Measurements from ENCODE around the gene CLRN3.

Gene CLRN3

GRCh38 chr10:127907411-127908105 lies 14.8 kb upstream of the CLRN3 start:
- no peaks in the 10 kb centered on the region for H3K36me3 ChIP-seq (ENCODE audit: control insufficient read depth, insufficient read depth, low read length)
- no peak overlapping the region for H3K27ac ChIP-seq (ENCODE audit: low read depth, low read length, severe bottlenecking)
- no peaks in the 10 kb centered on the region for H3K9me3 ChIP-seq (ENCODE audit: control insufficient read depth, low read length)
- H3K4me1 ChIP-seq (ENCODE audit: control insufficient read depth, insufficient read depth, low read length, poor library complexity, severe bottlenecking) = peaks cover 11% of the 10 kb centered on the region
- peak overlapping the region; percentile 62 for H3K4me3 ChIP-seq (ENCODE audit: extremely low read depth, insufficient read depth, low read length, poor library complexity, severe bottlenecking)
- WGBS, 2 experiments (ENCODE audit: insufficient coverage in 2 of 2) = 20 to 21% methylated on average over 48 to 55 of the region's 65 CpGs

- Histone ChIP-seq H3K36me3 (ENCODE audit: control insufficient read depth, insufficient read depth, low read length) (no peaks in the 10 kb centered on the region), H3K4me3 (ENCODE audit: extremely low read depth, insufficient read depth, low read length, poor library complexity, severe bottlenecking) (peak within 1 kb of the TSS; percentile 62), H3K27ac (ENCODE audit: low read depth, low read length, severe bottlenecking) (no peak within 1 kb of the TSS), H3K9me3 (ENCODE audit: control insufficient read depth, low read length) (no peaks in the 10 kb centered on the region), H3K4me1 (ENCODE audit: control insufficient read depth, insufficient read depth, low read length, poor library complexity, severe bottlenecking) (peaks cover 11% of the 10 kb centered on the region)
- WGBS, 2 experiments (ENCODE audit: insufficient coverage in 2 of 2) = 9 to 11% methylated on average over 51 to 56 of the region's 78 CpGs
Measured at GRCh38 chr10:127906548-127907377, 14.0 kb upstream of the CLRN3 start, which contains the start of gene PTPRE. TSS of gene PTPRE (plus strand) at chr10:127907103. CDS start at chr10:128040882, 133,779 bp downstream.

GRCh38 chr10:127905848-127906261 lies 13.1 kb upstream of the CLRN3 start:
- WGBS, 2 experiments (ENCODE audit: insufficient coverage in 2 of 2) = 79 to 95% methylated on average over 4 to 10 of the region's 10 CpGs
- Histone ChIP-seq H3K27ac (ENCODE audit: low read depth, low read length, severe bottlenecking) (no peak overlapping the region), H3K4me3 (ENCODE audit: extremely low read depth, insufficient read depth, low read length, poor library complexity, severe bottlenecking) (no peak overlapping the region), H3K9me3 (ENCODE audit: control insufficient read depth, low read length) (no peaks in the 10 kb centered on the region), H3K4me1 (ENCODE audit: control insufficient read depth, insufficient read depth, low read length, poor library complexity, severe bottlenecking) (peaks cover 11% of the 10 kb centered on the region), H3K36me3 (ENCODE audit: control insufficient read depth, insufficient read depth, low read length) (no peaks in the 10 kb centered on the region)

- 83 to 91% methylated on average over 13 of the region's 14 CpGs for WGBS, 2 experiments (ENCODE audit: insufficient coverage in 2 of 2)
Measured at GRCh38 chr10:127905001-127905847, 12.5 kb upstream of the CLRN3 start.

GRCh38 chr10:127904311-127905000 lies 11.7 kb upstream of the CLRN3 start:
- 79 to 96% methylated on average over 4 to 5 of the region's 5 CpGs for WGBS, 2 experiments (ENCODE audit: insufficient coverage in 2 of 2)
- Histone ChIP-seq H3K9me3 (ENCODE audit: control insufficient read depth, low read length) (no peaks in the 10 kb centered on the region), H3K36me3 (ENCODE audit: control insufficient read depth, insufficient read depth, low read length) (no peaks in the 10 kb centered on the region), H3K27ac (ENCODE audit: low read depth, low read length, severe bottlenecking) (no peak overlapping the region), H3K4me3 (ENCODE audit: extremely low read depth, insufficient read depth, low read length, poor library complexity, severe bottlenecking) (no peak overlapping the region), H3K4me1 (ENCODE audit: control insufficient read depth, insufficient read depth, low read length, poor library complexity, severe bottlenecking) (peaks cover 8% of the 10 kb centered on the region)

More at GRCh38 chr10:127905001-127905847, 12.5 kb upstream of the CLRN3 start:
- H3K9me3 ChIP-seq (ENCODE audit: control insufficient read depth, low read length) = no peaks in the 10 kb centered on the region
- no peak overlapping the region for H3K4me3 ChIP-seq (ENCODE audit: extremely low read depth, insufficient read depth, low read length, poor library complexity, severe bottlenecking)
- H3K27ac ChIP-seq (ENCODE audit: low read depth, low read length, severe bottlenecking) = no peak overlapping the region
- H3K4me1 ChIP-seq (ENCODE audit: control insufficient read depth, insufficient read depth, low read length, poor library complexity, severe bottlenecking) = peaks cover 10% of the 10 kb centered on the region
- no peaks in the 10 kb centered on the region for H3K36me3 ChIP-seq (ENCODE audit: control insufficient read depth, insufficient read depth, low read length)

- H3K9me3 ChIP-seq (ENCODE audit: control insufficient read depth, low read length) = no peaks in the 10 kb centered on the region
- 91 to 100% methylated on average over 3 to 4 of the region's 5 CpGs for WGBS, 2 experiments (ENCODE audit: insufficient coverage in 2 of 2)
- H3K27ac ChIP-seq (ENCODE audit: low read depth, low read length, severe bottlenecking) = no peak overlapping the region
- H3K4me3 ChIP-seq (ENCODE audit: extremely low read depth, insufficient read depth, low read length, poor library complexity, severe bottlenecking) = no peak overlapping the region
- H3K36me3 ChIP-seq (ENCODE audit: control insufficient read depth, insufficient read depth, low read length) = no peaks in the 10 kb centered on the region
- peaks cover 1% of the 10 kb centered on the region for H3K4me1 ChIP-seq (ENCODE audit: control insufficient read depth, insufficient read depth, low read length, poor library complexity, severe bottlenecking)
Measured at GRCh38 chr10:127903789-127904188, 11.0 kb upstream of the CLRN3 start.

- H3K27ac ChIP-seq (ENCODE audit: low read depth, low read length, severe bottlenecking) = no peak overlapping the region
- WGBS, 2 experiments (ENCODE audit: insufficient coverage in 2 of 2) = 63 to 90% methylated on average over 1 to 2 of the region's 3 CpGs
- no peak overlapping the region for H3K4me3 ChIP-seq (ENCODE audit: extremely low read depth, insufficient read depth, low read length, poor library complexity, severe bottlenecking)
- H3K9me3 ChIP-seq (ENCODE audit: control insufficient read depth, low read length) = no peaks in the 10 kb centered on the region
- H3K4me1 ChIP-seq (ENCODE audit: control insufficient read depth, insufficient read depth, low read length, poor library complexity, severe bottlenecking) = no peaks in the 10 kb centered on the region
- H3K36me3 ChIP-seq (ENCODE audit: control insufficient read depth, insufficient read depth, low read length) = no peaks in the 10 kb centered on the region
Measured at GRCh38 chr10:127899766-127900387, 7.1 kb upstream of the CLRN3 start.

GRCh38 chr10:127897177-127897576 lies 4.4 kb upstream of the CLRN3 start:
- H3K4me3 ChIP-seq (ENCODE audit: extremely low read depth, insufficient read depth, low read length, poor library complexity, severe bottlenecking) = no peak overlapping the region

GRCh38 chr10:127896590-127896989 lies 3.8 kb upstream of the CLRN3 start:
- H3K4me3 ChIP-seq (ENCODE audit: extremely low read depth, insufficient read depth, low read length, poor library complexity, severe bottlenecking) = no peak overlapping the region
- H3K9me3 ChIP-seq (ENCODE audit: control insufficient read depth, low read length) = no peaks in the 10 kb centered on the region
- no peaks in the 10 kb centered on the region for H3K4me1 ChIP-seq (ENCODE audit: control insufficient read depth, insufficient read depth, low read length, poor library complexity, severe bottlenecking)
- no peaks in the 10 kb centered on the region for H3K36me3 ChIP-seq (ENCODE audit: control insufficient read depth, insufficient read depth, low read length)
- no peak overlapping the region for H3K27ac ChIP-seq (ENCODE audit: low read depth, low read length, severe bottlenecking)

More at GRCh38 chr10:127897177-127897576, 4.4 kb upstream of the CLRN3 start:
- H3K36me3 ChIP-seq (ENCODE audit: control insufficient read depth, insufficient read depth, low read length) = no peaks in the 10 kb centered on the region
- 60% methylated on average over 1 of the region's 2 CpGs; no CpG with 5 or more reads in 1 of the 2 experiments for WGBS, 2 experiments (ENCODE audit: insufficient coverage in 2 of 2)
- H3K27ac ChIP-seq (ENCODE audit: low read depth, low read length, severe bottlenecking) = no peak overlapping the region
- H3K9me3 ChIP-seq (ENCODE audit: control insufficient read depth, low read length) = no peaks in the 10 kb centered on the region
- no peaks in the 10 kb centered on the region for H3K4me1 ChIP-seq (ENCODE audit: control insufficient read depth, insufficient read depth, low read length, poor library complexity, severe bottlenecking)

Data from mesodermal cell (in vitro differentiated cells).